Thyroid gland (tissue), 4 donors: ENCODE data around the gene PALM. TPM values are rescaled to one million over a fixed set of nuclear protein-coding genes. Genes with fewer than 3 reads are reported as not detected.

ENCODE experiments used
- DNase-seq, 2 donors: peaks; one replicate each; pipeline ENCODE4 v3.0.0-alpha.2; 2019
- H3K27ac ChIP-seq, 3 donors: fragments of 200-600 bp; sonication (generic); 1 replicate in 2 of 3; 2 replicates in 1 of 3; pipeline ENCODE4 v1.5.1; 2016 to 2019; ENCODE audit warnings: mild to moderate bottlenecking in 1 of 3, moderate library complexity in 1 of 3
- H3K27me3 ChIP-seq: fragments of 200-600 bp; sonication (generic); one replicate; pipeline ENCODE4 v1.5.1; 2019
- H3K36me3 ChIP-seq, 2 donors: fragments of 200-600 bp; sonication (generic); one replicate each; pipeline ENCODE4 v1.5.1; 2016 to 2019
- H3K4me1 ChIP-seq, 2 donors: fragments of 200-600 bp; sonication (generic); one replicate each; pipeline ENCODE4 v1.5.1; 2017 to 2019
- H3K4me3 ChIP-seq, 3 donors: fragments of 200-600 bp; sonication (generic); replicated peaks in 1 of 3; 1 replicate in 2 of 3; 2 replicates in 1 of 3; pipeline ENCODE4 v1.5.1; 2016; ENCODE audit warnings: mild to moderate bottlenecking in 1 of 3
- H3K9me3 ChIP-seq: fragments of 200-600 bp; sonication (generic); one replicate; pipeline ENCODE4 v1.5.1; 2017
- CTCF ChIP-seq, 6 experiments: fragments of 200-600 bp in 3 of 6; fragments of 450-650 bp in 3 of 6; sonication (generic) in 3 of 6; IDR thresholded peaks; one replicate each; pipeline ENCODE4 v1.5.1; 2016 to 2019; ENCODE audit warnings: antibody characterized with exemption in 6 of 6, mild to moderate bottlenecking in 2 of 6, inconsistent platforms in 1 of 6, moderate library complexity in 1 of 6
- POLR2A ChIP-seq, 2 donors: fragments of 450-650 bp; IDR thresholded peaks; one replicate each; pipeline ENCODE4 v1.6.1; 2017; ENCODE audit warnings: antibody characterized with exemption in 2 of 2, mild to moderate bottlenecking in 2 of 2, moderate library complexity in 1 of 2
- WGBS, 2 donors: methylation state at CpG; one replicate each; pipeline ENCODE4 v1.1.5; 2017; 5-methylcytosine and 5-hydroxymethylcytosine counted together
- intact Hi-C: fragments of 100-400 bp; cut with DNase I; formaldehyde crosslinking; loops from one replicate; pipeline ENCODE4 v1.15.1; 2023
- total RNA-seq, 4 donors: library from RNA; depleted of rRNA; stranded (reverse); fragments of >200 nt; gene quantifications; one replicate each; pipeline ENCODE4 v1.2.3, GENCODE V29; 2016

PALM gene
- total RNA-seq, 4 donors from 2014 or later = 18.9 to 45.5 (median 27.7) TPM

DNA sequence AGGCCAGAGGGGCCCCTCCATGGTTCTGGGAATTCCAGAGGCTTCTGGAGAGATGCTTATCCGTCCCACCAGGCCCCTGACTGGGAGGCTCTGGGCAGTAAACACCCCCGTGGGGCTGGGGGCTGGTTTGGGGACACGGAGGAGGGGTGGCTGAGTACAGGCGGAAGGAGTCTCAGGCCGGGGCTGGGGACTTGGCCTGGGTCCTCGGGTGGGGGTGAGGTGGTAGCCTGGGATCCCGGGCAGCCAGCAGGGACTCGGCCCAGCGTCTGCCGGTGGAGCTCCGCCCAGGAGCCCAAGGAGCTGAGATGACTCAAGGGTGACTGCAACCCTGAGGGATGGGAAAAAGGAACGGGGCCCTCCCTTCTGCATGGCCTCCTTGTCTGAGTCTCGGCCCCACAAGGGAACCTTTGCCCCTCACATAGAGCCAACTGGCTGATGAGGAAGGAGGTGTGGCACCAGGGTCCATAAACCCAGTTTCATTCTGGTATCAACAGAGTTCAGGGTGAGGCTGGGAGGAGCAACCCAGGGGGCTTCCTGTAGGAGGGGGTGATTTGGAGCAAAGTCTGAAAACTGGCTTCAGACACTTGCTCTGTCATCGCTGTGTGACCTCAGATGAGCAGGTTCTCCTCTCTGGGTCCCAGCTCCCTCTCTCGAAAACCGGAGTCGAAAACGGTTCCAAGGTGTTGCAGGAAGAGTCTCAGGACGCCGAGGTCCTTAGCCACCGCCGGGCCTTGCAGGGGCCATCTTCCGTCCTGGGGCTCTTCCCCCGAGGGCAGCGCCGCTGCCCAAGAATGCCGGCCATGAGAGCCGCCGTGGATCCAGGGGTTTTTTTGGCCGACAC lies 43.0 kb downstream of the PALM start:
- DNase-seq = no peak
- peaks cover 0 to 14% of the 10 kb centered on the region in 2 donors for H3K4me1 ChIP-seq
- TF ChIP-seq CTCF (IDR thresholded peaks at IDR 0.05) = no peak
- no peak for TF ChIP-seq POLR2A (IDR thresholded peaks at IDR 0.05)
- intact Hi-C loops = no loop called here
- H3K4me3 ChIP-seq = no peak overlapping the region
- WGBS, 2 donors = 57 to 68% methylated on average over 17 to 25 of the region's 30 CpGs
- no peak overlapping the region for H3K27ac ChIP-seq
- H3K27me3 ChIP-seq = no peaks in the 10 kb centered on the region
- no peaks in the 10 kb centered on the region for H3K36me3 ChIP-seq
- no peaks in the 10 kb centered on the region for H3K9me3 ChIP-seq

- Histone ChIP-seq H3K4me1 (peaks cover 0 to 14% of the 10 kb centered on the region in 2 donors), H3K27ac (no peak overlapping the region), H3K36me3 (no peaks in the 10 kb centered on the region), H3K27me3 (no peaks in the 10 kb centered on the region), H3K9me3 (no peaks in the 10 kb centered on the region), H3K4me3 (no peak overlapping the region)
- DNase-seq = no peak
- intact Hi-C loops = no loop called here
- WGBS, 2 donors = 61 to 65% methylated on average over 22 to 28 of the region's 39 CpGs
- TF ChIP-seq CTCF (IDR thresholded peaks at IDR 0.05) = no peak
- no peak for TF ChIP-seq POLR2A (IDR thresholded peaks at IDR 0.05)
Observed at GRCh38 chr19:752652-753517, 44.1 kb downstream of the PALM start.

- H3K36me3 ChIP-seq = no peaks in the 10 kb centered on the region
- H3K4me1 ChIP-seq = peaks cover 0 to 14% of the 10 kb centered on the region in 2 donors
- no peaks in the 10 kb centered on the region for H3K9me3 ChIP-seq
- H3K27ac ChIP-seq = no peak overlapping the region
- intact Hi-C loops = no loop called here
- 88 to 92% methylated on average over 9 of the region's 9 CpGs for WGBS, 2 donors
- no peak for TF ChIP-seq POLR2A (IDR thresholded peaks at IDR 0.05)
- no peak for TF ChIP-seq CTCF (IDR thresholded peaks at IDR 0.05)
- no peak for DNase-seq
- no peak overlapping the region for H3K4me3 ChIP-seq
- H3K27me3 ChIP-seq = no peaks in the 10 kb centered on the region
Observed at GRCh38 chr19:754530-754929, 45.8 kb downstream of the PALM start.

GRCh38 chr19:755063-755462 lies 46.3 kb downstream of the PALM start:
- Histone ChIP-seq H3K27me3 (no peaks in the 10 kb centered on the region), H3K9me3 (no peaks in the 10 kb centered on the region), H3K36me3 (no peaks in the 10 kb centered on the region), H3K4me1 (peaks cover 0 to 14% of the 10 kb centered on the region in 2 donors), H3K27ac (no peak overlapping the region), H3K4me3 (no peak overlapping the region)
- TF ChIP-seq POLR2A (IDR thresholded peaks at IDR 0.05) (no peak), CTCF (IDR thresholded peaks at IDR 0.05) (no peak)
- intact Hi-C loops = no loop called here
- DNase-seq = no peak
- 90 to 91% methylated on average over 10 to 11 of the region's 15 CpGs for WGBS, 2 donors

DNA sequence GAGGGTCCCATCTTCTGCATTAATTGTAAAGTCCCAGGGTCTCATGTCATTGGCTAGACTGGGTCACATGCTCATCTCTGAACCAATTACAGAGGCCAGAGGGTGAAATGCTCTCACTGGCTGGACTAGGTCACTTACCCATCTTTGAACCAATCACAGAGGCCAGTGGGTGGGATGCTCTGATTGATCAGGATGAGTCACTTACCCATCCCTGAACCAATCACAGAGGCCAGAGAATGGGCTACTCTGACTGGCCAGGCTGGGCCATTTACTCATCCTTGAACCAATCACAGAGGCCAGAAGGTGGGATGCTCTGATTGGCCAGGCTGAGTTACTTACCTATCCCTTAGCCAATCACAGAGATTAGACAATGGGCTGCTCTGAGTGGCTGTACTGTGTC lies 47.5 kb downstream of the PALM start:
- H3K27me3 ChIP-seq = no peaks in the 10 kb centered on the region
- H3K36me3 ChIP-seq = no peaks in the 10 kb centered on the region
- H3K4me1 ChIP-seq = peaks cover 0 to 12% of the 10 kb centered on the region in 2 donors
- H3K4me3 ChIP-seq = no peak overlapping the region
- H3K9me3 ChIP-seq = no peaks in the 10 kb centered on the region
- intact Hi-C loops = no loop called here
- DNase-seq = no peak
- no peak overlapping the region for H3K27ac ChIP-seq
- TF ChIP-seq POLR2A (IDR thresholded peaks at IDR 0.05) = no peak
- TF ChIP-seq CTCF (IDR thresholded peaks at IDR 0.05) = no peak
